Kidney glomerular epithelial cell (primary cell): ENCODE results near the gene PRPF40B.

ENCODE experiments used
- DNase-seq: peaks from one replicate; lab custom pipeline; 2025; lab: John Stamatoyannopoulos, UW

The PRPF40B gene

GRCh38 chr12:49658276-49658675, 34.9 kb downstream of the PRPF40B start:
- DNase-seq: no peak

GRCh38 chr12:49659753-49660152, 36.4 kb downstream of the PRPF40B start:
- no peak for DNase-seq

GRCh38 chr12:49661191-49661590, 37.8 kb downstream of the PRPF40B start:
- DNase-seq: no peak

GRCh38 chr12:49661746-49662145, 38.4 kb downstream of the PRPF40B start:
- DNase-seq: no peak

GRCh38 chr12:49662998-49663843, 39.9 kb downstream of the PRPF40B start:
- no peak for DNase-seq

- DNase-seq: no peak
Measured at GRCh38 chr12:49664167-49664566, 40.8 kb downstream of the PRPF40B start.

- DNase-seq: no peak
Measured at GRCh38 chr12:49664591-49665239, 41.4 kb downstream of the PRPF40B start.

GRCh38 chr12:49665384-49665783, 42.0 kb downstream of the PRPF40B start:
- DNase-seq: no peak

- DNase-seq: no peak
Measured at GRCh38 chr12:49666176-49666575, 42.8 kb downstream of the PRPF40B start.

GRCh38 chr12:49667325-49668090, 44.1 kb downstream of the PRPF40B start:
- no peak for DNase-seq

- DNase-seq: no peak
Measured at GRCh38 chr12:49669796-49670195, 46.4 kb downstream of the PRPF40B start.

GRCh38 chr12:49671031-49671765, 47.8 kb downstream of the PRPF40B start:
- no peak for DNase-seq

GRCh38 chr12:49672301-49673217, 49.2 kb downstream of the PRPF40B start:
- DNase-seq: no peak

GRCh38 chr12:49673446-49674317, 50.3 kb downstream of the PRPF40B start:
- peak; percentile 71 for DNase-seq

- DNase-seq: no peak
Measured at GRCh38 chr12:49674318-49674981, 51.1 kb downstream of the PRPF40B start.

- no peak for DNase-seq
Measured at GRCh38 chr12:49675137-49675536, 51.8 kb downstream of the PRPF40B start.

GRCh38 chr12:49678711-49679110, 55.4 kb downstream of the PRPF40B start:
- DNase-seq: no peak

- DNase-seq: no peak
Measured at GRCh38 chr12:49680075-49680474, 56.7 kb downstream of the PRPF40B start.

- DNase-seq: no peak
Measured at GRCh38 chr12:49683599-49684309, 60.4 kb downstream of the PRPF40B start.
